Transverse colon (tissue), 4 donors: Measurements from ENCODE around the gene GSK3B. TPM values are rescaled to one million over a fixed set of nuclear protein-coding genes. Genes with fewer than 3 reads are reported as not detected.

Source experiments
- DNase-seq: peaks from one replicate; pipeline ENCODE4 v3.0.0-alpha.2; 2019
- H3K27ac ChIP-seq, 4 donors: fragments of 200-600 bp; sonication (generic); 2 replicates each; pipeline ENCODE4 v1.5.1; 2016 to 2018; ENCODE audit warnings: inconsistent platforms in 4 of 4
- H3K27me3 ChIP-seq: fragments of 200-600 bp; sonication (generic); 2 replicates; pipeline ENCODE4 v1.5.1; 2017; ENCODE audit warnings: inconsistent platforms
- H3K36me3 ChIP-seq, 4 donors: fragments of 200-600 bp; sonication (generic); 2 replicates each; pipeline ENCODE4 v1.5.1; 2017 to 2019; ENCODE audit warnings: inconsistent platforms in 4 of 4
- H3K4me1 ChIP-seq, 4 donors: fragments of 200-600 bp; sonication (generic); 2 replicates each; pipeline ENCODE4 v1.5.1; 2017 to 2020; ENCODE audit warnings: inconsistent platforms in 4 of 4
- H3K4me3 ChIP-seq, 4 donors: fragments of 200-600 bp; sonication (generic); 1 replicate in 1 of 4; 2 replicates in 3 of 4; pipeline versions ENCODE4 v1.5.1 to v1.6.1; 2017 to 2019; ENCODE audit warnings: inconsistent platforms in 4 of 4
- H3K9me3 ChIP-seq, 2 donors: fragments of 200-600 bp; sonication (generic); 2 replicates each; pipeline ENCODE4 v1.5.1; 2017 to 2019; ENCODE audit warnings: inconsistent platforms in 2 of 2
- CTCF ChIP-seq, 5 experiments: fragments of 200-600 bp in 3 of 5; fragments of 450-650 bp in 2 of 5; sonication (generic) in 3 of 5; IDR thresholded peaks; 1 replicate in 2 of 5; 2 replicates in 3 of 5; pipeline ENCODE4 v1.5.1; 2016 to 2017; ENCODE audit warnings: antibody characterized with exemption in 5 of 5, inconsistent platforms in 3 of 5, mild to moderate bottlenecking in 2 of 5, moderate library complexity in 1 of 5
- EP300 ChIP-seq: sonication (generic); formaldehyde crosslinking; IDR thresholded peaks from one replicate; pipeline ENCODE4 v1.6.1; 2017; ENCODE audit warnings: antibody characterized with exemption, low read depth
- POLR2A ChIP-seq: fragments of 450-650 bp; IDR thresholded peaks from one replicate; pipeline ENCODE4 v1.6.1; 2016; ENCODE audit warnings: antibody characterized with exemption, mild to moderate bottlenecking, moderate library complexity
- POLR2AphosphoS5 ChIP-seq, 3 donors: sonication (generic); formaldehyde crosslinking; IDR thresholded peaks; one replicate each; pipeline ENCODE4 v1.6.1; 2016; ENCODE audit warnings: antibody characterized with exemption in 3 of 3
- WGBS, 2 donors: methylation state at CpG; one replicate each; pipeline ENCODE4 v1.1.5; 2018; ENCODE audit warnings: low coverage in 1 of 2; 5-methylcytosine and 5-hydroxymethylcytosine counted together
- in situ Hi-C, 4 donors: fragments of 200-750 bp; cut with MboI; loops; one replicate each; pipeline versions ENCODE4 v1.15.0 to v1.15.1; 2017; ENCODE audit warnings: low sequenced_read_pairs in 3 of 4, low pct_ligation_motif_present in 1 of 4, low pct_unique_long_range_greater_than_20kb in 1 of 4
- intact Hi-C: fragments of 100-400 bp; cut with DNase I; formaldehyde crosslinking; loops from one replicate; pipeline ENCODE4 v1.15.1; 2023; ENCODE audit warnings: low total_unique reads
- total RNA-seq, 4 donors: library from RNA; depleted of rRNA; stranded (reverse); fragments of >200 nt; gene quantifications; one replicate each; pipeline ENCODE4 v1.1.0, GENCODE V29; 2016

GSK3B gene
- total RNA-seq, 4 donors from 2014 or later, result 14.7 to 35.9 (median 24.2) TPM

- Histone ChIP-seq H3K9me3 (no peaks in the 10 kb centered on the region), H3K36me3 (no peaks in the 10 kb centered on the region), H3K27me3 (no peaks in the 10 kb centered on the region), H3K4me3 (no peak overlapping the region), H3K4me1 (peaks cover 0 to 6% (median 0%) of the 10 kb centered on the region in 4 donors), H3K27ac (no peak overlapping the region)
- TF ChIP-seq POLR2A, result no peak
- TF ChIP-seq CTCF (IDR thresholded peaks at IDR 0.05), result no peak
- TF ChIP-seq POLR2AphosphoS5 (IDR thresholded peaks at IDR 0.05), result no peak
- TF ChIP-seq EP300, result no peak
- WGBS, 2 donors, result 92 to 95% methylated on average over 5 of the region's 5 CpGs
- in situ Hi-C loops, result no loop called here
- intact Hi-C loops, result no loop called here
- no peak for DNase-seq
Observed at GRCh38 chr3:119933207-119933606, 161.0 kb downstream of the GSK3B start.

GRCh38 chr3:119930286-119930685 is 164.0 kb downstream of the GSK3B start:
- H3K9me3 ChIP-seq, result no peaks in the 10 kb centered on the region
- TF ChIP-seq POLR2AphosphoS5 (IDR thresholded peaks at IDR 0.05) (no peak), EP300 (no peak), CTCF (IDR thresholded peaks at IDR 0.05) (no peak), POLR2A (no peak)
- in situ Hi-C loops (no loop called here), intact Hi-C loops (no loop called here)
- H3K36me3 ChIP-seq, result no peaks in the 10 kb centered on the region
- WGBS, 2 donors, result 91 to 98% methylated on average over 1 of the region's 1 CpG
- H3K27me3 ChIP-seq, result no peaks in the 10 kb centered on the region
- no peak overlapping the region for H3K27ac ChIP-seq
- no peaks in the 10 kb centered on the region for H3K4me1 ChIP-seq
- no peak for DNase-seq
- no peak overlapping the region for H3K4me3 ChIP-seq

- no peak for TF ChIP-seq POLR2AphosphoS5 (IDR thresholded peaks at IDR 0.05)
- TF ChIP-seq CTCF (IDR thresholded peaks at IDR 0.05), result no peak
- TF ChIP-seq EP300, result no peak
- TF ChIP-seq POLR2A, result no peak
- in situ Hi-C loops, result no loop called here
- WGBS, 2 donors, result 96 to 100% methylated on average over 2 of the region's 2 CpGs
- Histone ChIP-seq H3K9me3 (no peaks in the 10 kb centered on the region), H3K4me3 (no peak overlapping the region), H3K36me3 (no peaks in the 10 kb centered on the region), H3K27me3 (no peaks in the 10 kb centered on the region), H3K27ac (no peak overlapping the region), H3K4me1 (no peaks in the 10 kb centered on the region)
- intact Hi-C loops, result no loop called here
- no peak for DNase-seq
Observed at GRCh38 chr3:119927190-119927589, 167.1 kb downstream of the GSK3B start.

GRCh38 chr3:119924111-119925094 is 169.8 kb downstream of the GSK3B start:
- no peaks in the 10 kb centered on the region for H3K4me1 ChIP-seq
- H3K36me3 ChIP-seq, result peaks cover 0 to 5% (median 0%) of the 10 kb centered on the region in 4 donors
- no peak overlapping the region for H3K4me3 ChIP-seq
- no peak for DNase-seq
- no peak overlapping the region for H3K27ac ChIP-seq
- intact Hi-C loops (no loop called here), in situ Hi-C loops (no loop called here)
- WGBS, 2 donors, result 93 to 96% methylated on average over 6 to 7 of the region's 7 CpGs
- no peak for TF ChIP-seq CTCF (IDR thresholded peaks at IDR 0.05)
- no peak for TF ChIP-seq EP300
- no peak for TF ChIP-seq POLR2AphosphoS5 (IDR thresholded peaks at IDR 0.05)
- TF ChIP-seq POLR2A, result no peak
- no peaks in the 10 kb centered on the region for H3K27me3 ChIP-seq
- no peaks in the 10 kb centered on the region for H3K9me3 ChIP-seq
